GM23338 (cell line): Measurements from ENCODE around the gene LLGL2.

Experiments
- CTCF ChIP-seq, 2 experiments: fragments of 200-600 bp in 1 of 2; sonication (generic) in 1 of 2; conservative IDR thresholded peaks; 2 replicates each; pipeline versions ENCODE4 v1.5.1 to v1.6.1; 2016 to 2017; ENCODE audit warnings: antibody characterized with exemption in 2 of 2, low read depth in 2 of 2, mild to moderate bottlenecking in 2 of 2, moderate library complexity in 1 of 2
- POLR2AphosphoS5 ChIP-seq: IDR thresholded peaks from 2 replicates; pipeline ENCODE4 v1.6.1; 2016; ENCODE audit warnings: antibody characterized with exemption, low read depth
- REST ChIP-seq: IDR thresholded peaks from one replicate; pipeline ENCODE4 v1.6.1; 2018; ENCODE audit warnings: antibody characterized with exemption; ENCODE audit not compliant: unreplicated experiment

- no peak for TF ChIP-seq CTCF (conservative IDR thresholded peaks at IDR 0.05; ENCODE audit: low read depth in 2 of 2)
- TF ChIP-seq POLR2AphosphoS5: no peak
- no peak for TF ChIP-seq REST
Measured at GRCh38 chr17:75502721-75503329, 22.7 kb upstream of the LLGL2 start.
